CD4-positive, alpha-beta T cell treated with Interleukin-21 for 1 hour (primary cell): Measurements from ENCODE around the gene NF2.

Experiments used
- DNase-seq: peaks from one replicate; pipeline ENCODE4 v3.0.0-alpha.2; 2020

NF2 gene

GRCh38 chr22:29726512-29727130, 123.2 kb downstream of the NF2 start:
- DNase-seq = no peak

- DNase-seq = no peak
Observed at GRCh38 chr22:29727131-29727523, 123.7 kb downstream of the NF2 start.

GRCh38 chr22:29729161-29729560, 125.7 kb downstream of the NF2 start:
- no peak for DNase-seq

- no peak for DNase-seq
Observed at GRCh38 chr22:29731058-29731850, 127.8 kb downstream of the NF2 start.

- DNase-seq = no peak
Observed at GRCh38 chr22:29732883-29733282, 129.4 kb downstream of the NF2 start.

GRCh38 chr22:29733362-29734201, 130.1 kb downstream of the NF2 start:
- no peak for DNase-seq

- no peak for DNase-seq
Observed at GRCh38 chr22:29734406-29734805, 131.0 kb downstream of the NF2 start.

GRCh38 chr22:29734838-29735237, 131.4 kb downstream of the NF2 start:
- no peak for DNase-seq

- DNase-seq = no peak
Observed at GRCh38 chr22:29735416-29735815, 132.0 kb downstream of the NF2 start.

GRCh38 chr22:29737251-29738117, 134.1 kb downstream of the NF2 start:
- no peak for DNase-seq

GRCh38 chr22:29738118-29738815, 134.8 kb downstream of the NF2 start:
- DNase-seq = no peak

- DNase-seq = no peak
Observed at GRCh38 chr22:29739346-29739875, 136.0 kb downstream of the NF2 start.

- DNase-seq = no peak
Observed at GRCh38 chr22:29740216-29740615, 136.8 kb downstream of the NF2 start.

GRCh38 chr22:29741926-29742325, 138.5 kb downstream of the NF2 start:
- no peak for DNase-seq

- no peak for DNase-seq
Observed at GRCh38 chr22:29742326-29742725, 138.9 kb downstream of the NF2 start.

- DNase-seq = no peak
Observed at GRCh38 chr22:29744902-29745301, 141.5 kb downstream of the NF2 start.

GRCh38 chr22:29747832-29748231, 144.4 kb downstream of the NF2 start:
- no peak for DNase-seq
